OCI-LY7 (cell line): Measurements from ENCODE around the gene SLC16A8.
"Not testable (repeated sequence)": the region's sequence is repeated elsewhere in the genome, so short reads cannot be mapped to it uniquely, and the experiment has no call there.

Source experiments
- EZH2phosphoT487 ChIP-seq: fragments of 200-600 bp; sonication (generic); IDR thresholded peaks from 2 replicates; pipeline ENCODE4 v1.6.1; 2018; ENCODE audit warnings: low read depth, borderline replicate concordance, mild to moderate bottlenecking, mixed run types, antibody characterized with exemption, low read length, moderate library complexity, mixed read lengths
- TF ChIP-seq, protein P1 (sequence below): fragments of 200-600 bp; sonication (generic); conservative IDR thresholded peaks from 2 replicates; pipeline ENCODE4 v1.5.1; 2014; ENCODE audit warnings: mild to moderate bottlenecking, antibody characterized with exemption, low read length, moderate library complexity, mixed read lengths

DNA sequence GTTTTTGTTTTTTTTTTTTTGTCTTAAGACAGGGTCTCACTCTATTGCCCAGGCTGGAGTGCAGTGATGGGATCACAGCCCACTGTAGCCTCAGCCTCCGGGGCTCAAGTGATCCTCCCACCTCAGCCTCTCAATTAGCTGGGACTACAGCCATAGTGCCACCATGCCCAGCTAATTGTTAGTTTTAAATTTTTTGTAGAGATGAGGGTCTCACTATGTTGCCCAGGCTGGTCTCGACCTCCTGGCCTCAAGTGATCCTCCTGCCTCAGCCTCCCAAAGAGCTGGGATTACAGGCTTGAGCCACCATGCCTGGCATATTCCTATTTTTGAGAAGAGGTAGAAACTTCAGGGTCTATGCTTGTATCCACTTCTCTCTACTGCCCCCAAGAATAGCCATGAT lies 34.8 kb upstream of the SLC16A8 start:
- TF ChIP-seq, protein P1, sequence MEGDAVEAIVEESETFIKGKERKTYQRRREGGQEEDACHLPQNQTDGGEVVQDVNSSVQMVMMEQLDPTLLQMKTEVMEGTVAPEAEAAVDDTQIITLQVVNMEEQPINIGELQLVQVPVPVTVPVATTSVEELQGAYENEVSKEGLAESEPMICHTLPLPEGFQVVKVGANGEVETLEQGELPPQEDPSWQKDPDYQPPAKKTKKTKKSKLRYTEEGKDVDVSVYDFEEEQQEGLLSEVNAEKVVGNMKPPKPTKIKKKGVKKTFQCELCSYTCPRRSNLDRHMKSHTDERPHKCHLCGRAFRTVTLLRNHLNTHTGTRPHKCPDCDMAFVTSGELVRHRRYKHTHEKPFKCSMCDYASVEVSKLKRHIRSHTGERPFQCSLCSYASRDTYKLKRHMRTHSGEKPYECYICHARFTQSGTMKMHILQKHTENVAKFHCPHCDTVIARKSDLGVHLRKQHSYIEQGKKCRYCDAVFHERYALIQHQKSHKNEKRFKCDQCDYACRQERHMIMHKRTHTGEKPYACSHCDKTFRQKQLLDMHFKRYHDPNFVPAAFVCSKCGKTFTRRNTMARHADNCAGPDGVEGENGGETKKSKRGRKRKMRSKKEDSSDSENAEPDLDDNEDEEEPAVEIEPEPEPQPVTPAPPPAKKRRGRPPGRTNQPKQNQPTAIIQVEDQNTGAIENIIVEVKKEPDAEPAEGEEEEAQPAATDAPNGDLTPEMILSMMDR, result not testable (repeated sequence)
- not testable (repeated sequence) for TF ChIP-seq EZH2phosphoT487
